GM12878 (cell line): ENCODE results near the gene RALGPS1. TPM values are rescaled to one million over a fixed set of nuclear protein-coding genes. Genes with fewer than 3 reads are reported as not detected.

Experiments used
- ATF2 ChIP-seq: IDR thresholded peaks from 2 replicates; pipeline ENCODE4 v1.6.1; 2012; ENCODE audit warnings: low read length, inconsistent platforms
- BHLHE40 ChIP-seq, 2 experiments: fragments of 450-650 bp in 1 of 2; IDR thresholded peaks; 2 replicates each; pipeline ENCODE4 v1.6.1; 2011 to 2017; ENCODE audit warnings: low read depth in 2 of 2, borderline replicate concordance in 1 of 2, improper control_type of control experiment in 1 of 2, low read length in 1 of 2, mild to moderate bottlenecking in 1 of 2
- CREM ChIP-seq: IDR thresholded peaks from 2 replicates; pipeline ENCODE4 v1.6.1; 2014; ENCODE audit warnings: antibody characterized with exemption, low read depth
- EGR1 ChIP-seq, 2 experiments: IDR thresholded peaks; 1 replicate in 1 of 2; 2 replicates in 1 of 2; pipeline ENCODE4 v1.6.1; 2011 to 2012; ENCODE audit warnings: low read depth in 2 of 2, low read length in 2 of 2, borderline replicate concordance in 1 of 2, mild to moderate bottlenecking in 1 of 2, moderate library complexity in 1 of 2
- IRF4 ChIP-seq: IDR thresholded peaks from 2 replicates; pipeline ENCODE4 v1.6.1; 2011; ENCODE audit warnings: low read depth, low read length
- JUND ChIP-seq: IDR thresholded peaks from 2 replicates; pipeline ENCODE4 v1.6.1; 2012; ENCODE audit warnings: low read depth, mild to moderate bottlenecking, low read length, improper control_type of control experiment, moderate library complexity
- LARP7 ChIP-seq: fragments of 450-650 bp; IDR thresholded peaks from 2 replicates; pipeline ENCODE4 v1.6.1; 2017; ENCODE audit warnings: mild to moderate bottlenecking
- MXI1 ChIP-seq: fragments of 150-350 bp; IDR thresholded peaks from 2 replicates; pipeline ENCODE4 v1.6.1; 2011; ENCODE audit warnings: low read depth, mild to moderate bottlenecking, inconsistent platforms, low read length, improper control_type of control experiment
- MYC ChIP-seq: IDR thresholded peaks from 2 replicates; pipeline ENCODE4 v1.6.1; 2011; ENCODE audit warnings: mild to moderate bottlenecking, low read length, moderate library complexity, inconsistent platforms; ENCODE audit not compliant: insufficient read depth, insufficient replicate concordance, insufficient read length, severe bottlenecking
- NFXL1 ChIP-seq: fragments of 450-650 bp; IDR thresholded peaks from 2 replicates; pipeline ENCODE4 v1.6.1; 2017; ENCODE audit warnings: antibody characterized with exemption, mild to moderate bottlenecking, borderline replicate concordance
- PAX5 ChIP-seq: IDR thresholded peaks from 2 replicates; pipeline ENCODE4 v1.6.1; 2011; ENCODE audit warnings: low read depth, low read length, borderline replicate concordance
- POU2F2 ChIP-seq: IDR thresholded peaks from 3 replicates; pipeline ENCODE4 v1.6.1; 2011; ENCODE audit warnings: low read depth, mild to moderate bottlenecking, low read length, borderline replicate concordance
- RAD21 ChIP-seq: IDR thresholded peaks from 2 replicates; pipeline ENCODE4 v1.6.1; 2011; ENCODE audit warnings: mild to moderate bottlenecking, low read depth, low read length, moderate library complexity; ENCODE audit not compliant: insufficient read depth
- RBBP5 ChIP-seq: fragments of 200-600 bp; sonication (generic); conservative IDR thresholded peaks from 2 replicates; pipeline ENCODE4 v1.6.1; 2016
- RFX5 ChIP-seq: IDR thresholded peaks from 2 replicates; pipeline ENCODE4 v1.6.1; 2011; ENCODE audit warnings: low read depth, low read length, improper control_type of control experiment
- SMAD5 ChIP-seq: IDR thresholded peaks from 2 replicates; pipeline ENCODE4 v1.6.1; 2016; ENCODE audit warnings: antibody characterized with exemption, low read depth
- SMARCA5 ChIP-seq: fragments of 450-650 bp; IDR thresholded peaks from 2 replicates; pipeline ENCODE4 v1.6.1; 2017; ENCODE audit warnings: mild to moderate bottlenecking
- STAT3 ChIP-seq: IDR thresholded peaks from 2 replicates; pipeline ENCODE4 v1.6.1; 2011; ENCODE audit warnings: low read depth, low read length, improper control_type of control experiment
- SUPT20H ChIP-seq: IDR thresholded peaks from 2 replicates; pipeline ENCODE4 v1.6.1; 2011; ENCODE audit warnings: low read depth, mild to moderate bottlenecking, low read length, moderate library complexity, borderline replicate concordance; ENCODE audit not compliant: control insufficient read depth
- ZNF384 ChIP-seq: IDR thresholded peaks from 2 replicates; pipeline ENCODE4 v1.6.1; 2012; ENCODE audit warnings: low read depth, mild to moderate bottlenecking, low read length, improper control_type of control experiment, borderline replicate concordance
- polyA plus RNA-seq, 11 experiments: library from polyadenylated mRNA; depleted of rRNA in 4 of 11; unstranded in 6 of 11; stranded (reverse) in 5 of 11; fragments of >200 nt; fragmentation: Nextera tagmentation in 4 of 11; fragmentation: Illumina TruSeq in 1 of 11; extraction: Ambion mirVana in 4 of 11; extraction: Trizol in 1 of 11; gene quantifications; 1 replicate in 1 of 11; 2 replicates in 10 of 11; pipeline versions ENCODE4 v1.2.1 to v1.2.3, GENCODE V29; 2011 to 2016; ENCODE audit warnings: inconsistent platforms in 2 of 11, missing spikeins in 2 of 11, low read depth in 1 of 11
- total RNA-seq, 4 experiments: library from RNA; depleted of rRNA in 3 of 4; stranded (reverse); fragments of >200 nt in 3 of 4; fragmentation: Illumina TruSeq in 1 of 4; extraction: Trizol in 1 of 4; gene quantifications; 2 replicates each; pipeline versions ENCODE4 v1.2.1 to v1.2.3, GENCODE V29; 2013 to 2021

RALGPS1 gene
- total and polyA plus RNA-seq, 10 of the 15 experiments (the other 5 are each of a cell fraction or from before 2014, with no cell fraction given), result 0.13 to 5.6 (median 2.7) TPM

DNA sequence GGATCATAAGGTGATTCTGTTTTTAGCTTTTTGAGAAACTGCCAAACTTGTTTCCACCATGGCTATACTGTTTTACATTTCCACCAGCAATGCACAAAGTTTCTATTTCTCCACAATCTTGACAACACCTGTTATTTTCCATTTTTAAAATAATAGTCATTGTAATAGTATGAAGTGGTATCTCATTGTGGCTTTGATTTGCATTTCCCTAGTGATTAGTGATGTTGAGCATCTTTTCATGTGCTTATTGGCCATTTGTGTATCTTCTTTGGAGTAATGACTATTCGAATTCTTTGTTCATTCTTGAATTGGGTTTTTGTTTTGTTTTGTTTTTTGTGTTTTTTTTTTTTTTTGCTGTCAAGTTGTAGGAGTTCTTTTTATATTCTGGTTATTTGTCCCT is 354.9 kb downstream of the RALGPS1 start (continued):
- TF ChIP-seq CREM, result peak; percentile 58; the same call in 1 of the 2 replicates
- TF ChIP-seq RAD21, result no peak
- TF ChIP-seq PAX5, result no peak
- no peak for TF ChIP-seq STAT3
- TF ChIP-seq JUND, result no peak
- TF ChIP-seq NFXL1, result no peak
- no peak for TF ChIP-seq POU2F2
- peak; percentile 91 for TF ChIP-seq RFX5
- no peak for TF ChIP-seq LARP7
- TF ChIP-seq IRF4, result no peak
- TF ChIP-seq SMAD5, result no peak
- no peak for TF ChIP-seq BHLHE40 (IDR thresholded peaks at IDR 0.05; ENCODE audit: borderline replicate concordance in 1 of 2, low read depth in 2 of 2, low read length in 1 of 2)
- no peak for TF ChIP-seq SUPT20H
- TF ChIP-seq ATF2, result 0 out of 2 replicates have a peak, but pooled peaks have one; percentile 13
- no peak for TF ChIP-seq SMARCA5
- no peak for TF ChIP-seq RBBP5
- TF ChIP-seq MYC, result no peak
- TF ChIP-seq ZNF384, result no peak
- no peak for TF ChIP-seq MXI1
- no peak for TF ChIP-seq EGR1 (IDR thresholded peaks at IDR 0.05; ENCODE audit: borderline replicate concordance in 1 of 2, low read depth in 2 of 2, low read length in 2 of 2)
- TF ChIP-seq, all 136 proteins: peak for 6

Other genes with a start within 250 kb of the RALGPS1 start
- 7.4 and 8.4 TPM in 2 replicates for gene ZBTB43, start 109.7 kb upstream of the RALGPS1 start, total RNA-seq (2014; rRNA removed)
- gene ZBTB43, start 109.7 kb upstream of the RALGPS1 start, total RNA-seq (2014; rRNA removed; fragmentation: Illumina TruSeq; extraction: Trizol), result 8.2 and 9.4 TPM in 2 replicates
- gene ZBTB43, start 109.7 kb upstream of the RALGPS1 start, total RNA-seq (2021), result 12.9 and 16.4 TPM in 2 replicates
- gene ZBTB43, start 109.7 kb upstream of the RALGPS1 start, polyA plus RNA-seq (2011; rRNA removed), result 19.3 and 24.7 TPM in 2 replicates
- gene ZBTB43, start 109.7 kb upstream of the RALGPS1 start, polyA plus RNA-seq (2014; fragmentation: Illumina TruSeq; extraction: Trizol), result 6.9 and 10.1 TPM in 2 replicates
- gene ZBTB43, start 109.7 kb upstream of the RALGPS1 start, polyA plus RNA-seq (2014; fragmentation: Nextera tagmentation; extraction: Ambion mirVana), result 1 to 10 TPM; 2.4 to 5.3 TPM
- 5.9 and 8.0 TPM in 2 replicates for gene ZBTB43, start 109.7 kb upstream of the RALGPS1 start, polyA plus RNA-seq (2014; rRNA removed)
- 10 to 100 TPM; 10.2 to 10.5 TPM for gene ZBTB43, start 109.7 kb upstream of the RALGPS1 start, polyA plus RNA-seq (2016; fragmentation: Nextera tagmentation; extraction: Ambion mirVana)
- gene ZBTB34, start 54.1 kb upstream of the RALGPS1 start, total RNA-seq (2014; rRNA removed), result 3.8 and 4.2 TPM in 2 replicates
- 4.1 and 4.5 TPM in 2 replicates for gene ZBTB34, start 54.1 kb upstream of the RALGPS1 start, total RNA-seq (2014; rRNA removed; fragmentation: Illumina TruSeq; extraction: Trizol)
- gene ZBTB34, start 54.1 kb upstream of the RALGPS1 start, total RNA-seq (2021), result 5.3 and 5.5 TPM in 2 replicates
- 11.3 and 13.1 TPM in 2 replicates for gene ZBTB34, start 54.1 kb upstream of the RALGPS1 start, polyA plus RNA-seq (2011; rRNA removed)
- gene ZBTB34, start 54.1 kb upstream of the RALGPS1 start, polyA plus RNA-seq (2014; fragmentation: Illumina TruSeq; extraction: Trizol), result 4.4 and 4.5 TPM in 2 replicates
- gene ZBTB34, start 54.1 kb upstream of the RALGPS1 start, polyA plus RNA-seq (2014; fragmentation: Nextera tagmentation; extraction: Ambion mirVana), result 1 to 10 TPM in 1 of 2 experiments, under 1 TPM in 1; 0.71 to 2.2 TPM
- gene ZBTB34, start 54.1 kb upstream of the RALGPS1 start, polyA plus RNA-seq (2014; rRNA removed), result 3.7 and 4.5 TPM in 2 replicates
- 1 to 10 TPM; 1.6 to 2.1 TPM for gene ZBTB34, start 54.1 kb upstream of the RALGPS1 start, polyA plus RNA-seq (2016; fragmentation: Nextera tagmentation; extraction: Ambion mirVana)
- gene ANGPTL2, start 207.9 kb downstream of the RALGPS1 start, total RNA-seq (2014; rRNA removed), result 0.71 and 1.1 TPM in 2 replicates
- 0.49 and 0.55 TPM in 2 replicates for gene ANGPTL2, start 207.9 kb downstream of the RALGPS1 start, total RNA-seq (2014; rRNA removed; fragmentation: Illumina TruSeq; extraction: Trizol)
- gene ANGPTL2, start 207.9 kb downstream of the RALGPS1 start, total RNA-seq (2021), result 1.6 TPM in 2 replicates
- not detected in 2 replicates for gene ANGPTL2, start 207.9 kb downstream of the RALGPS1 start, polyA plus RNA-seq (2011; rRNA removed)
- gene ANGPTL2, start 207.9 kb downstream of the RALGPS1 start, polyA plus RNA-seq (2014; fragmentation: Illumina TruSeq; extraction: Trizol), result 1.2 and 2.6 TPM in 2 replicates
- under 1 TPM; 0.13 to 0.38 TPM for gene ANGPTL2, start 207.9 kb downstream of the RALGPS1 start, polyA plus RNA-seq (2014; fragmentation: Nextera tagmentation; extraction: Ambion mirVana)
- 0.75 and 0.87 TPM in 2 replicates for gene ANGPTL2, start 207.9 kb downstream of the RALGPS1 start, polyA plus RNA-seq (2014; rRNA removed)
- gene ANGPTL2, start 207.9 kb downstream of the RALGPS1 start, polyA plus RNA-seq (2016; fragmentation: Nextera tagmentation; extraction: Ambion mirVana), result under 1 TPM; 0.76 to 0.82 TPM